OCI-LY3 (cell line): Measurements from ENCODE around the gene CPNE8.

ENCODE experiments used
- H2AFZ ChIP-seq: fragments of 200-600, 300-600 bp; shearing (Covaris generic); 2 replicates; pipeline ENCODE4 v1.6.0; 2014; ENCODE audit warnings: antibody characterized with exemption, low read depth, low read length
- H3K27ac ChIP-seq: fragments of 200-600, 300-600 bp; sonication (generic); 2 replicates; pipeline ENCODE4 v1.5.1; 2014; ENCODE audit warnings: mild to moderate bottlenecking, low read length, moderate library complexity, mixed read lengths
- H3K27me3 ChIP-seq: fragments of 200-600, 300-600 bp; sonication (generic); 2 replicates; pipeline ENCODE4 v1.6.1; 2014; ENCODE audit warnings: low read depth, low read length, mixed read lengths
- H3K36me3 ChIP-seq: fragments of 200-600, 300-600 bp; sonication (generic); replicated peaks from 2 replicates; pipeline ENCODE3; 2014; ENCODE audit warnings: low read depth, low read length, mixed read lengths
- H3K4me1 ChIP-seq: fragments of 300-600, 200-600 bp; sonication (generic); 2 replicates; pipeline ENCODE4 v1.6.1; 2014; ENCODE audit warnings: low read length, mixed read lengths
- H3K4me2 ChIP-seq: fragments of 200-600, 300-600 bp; sonication (generic); 2 replicates; pipeline ENCODE4 v1.6.1; 2014; ENCODE audit warnings: low read length, mixed read lengths
- H3K4me3 ChIP-seq: fragments of 300-600, 200-600 bp; sonication (generic); 2 replicates; pipeline ENCODE4 v1.5.1; 2014; ENCODE audit warnings: antibody characterized with exemption, mild to moderate bottlenecking, low read length, moderate library complexity
- H3K79me2 ChIP-seq: fragments of 300-600, 200-600 bp; shearing (Covaris generic); 2 replicates; pipeline ENCODE4 v1.6.1; 2014; ENCODE audit warnings: mild to moderate bottlenecking, low read length, mixed read lengths
- H3K9ac ChIP-seq: fragments of 300-600, 200-600 bp; shearing (Covaris generic); 2 replicates; pipeline ENCODE4 v1.6.0; 2014; ENCODE audit warnings: mild to moderate bottlenecking, low read length, moderate library complexity
- H3K9me3 ChIP-seq: fragments of 200-600, 300-600 bp; shearing (Covaris generic); 2 replicates; pipeline ENCODE4 v1.6.1; 2014; ENCODE audit warnings: low read length, mixed read lengths; ENCODE audit not compliant: insufficient read depth
- H4K20me1 ChIP-seq: fragments of 200-600, 300-600 bp; sonication (generic); 2 replicates; pipeline ENCODE4 v1.6.1; 2016; ENCODE audit warnings: low read length, mixed read lengths; ENCODE audit not compliant: insufficient read depth
- CTCF ChIP-seq: fragments of 200-600, 300-600 bp; sonication (generic); IDR thresholded peaks from 2 replicates; pipeline ENCODE4 v1.5.1; 2014; ENCODE audit warnings: antibody characterized with exemption, low read length, low read depth
- EZH2phosphoT487 ChIP-seq: fragments of 200-600 bp; shearing (Covaris generic); IDR thresholded peaks from 2 replicates; pipeline ENCODE4 v1.6.1; 2018; ENCODE audit warnings: antibody characterized with exemption, mixed run types, low read depth

The CPNE8 gene

GRCh38 chr12:38875586-38876228 lies 29.7 kb downstream of the CPNE8 start:
- no peak for TF ChIP-seq CTCF
- TF ChIP-seq EZH2phosphoT487: no peak

GRCh38 chr12:38872561-38872960 lies 32.8 kb downstream of the CPNE8 start:
- H3K79me2 ChIP-seq: no peaks in the 10 kb centered on the region
- no peak overlapping the region for H3K27ac ChIP-seq
- H3K4me1 ChIP-seq: no peaks in the 10 kb centered on the region
- no peak overlapping the region for H3K9ac ChIP-seq
- no peaks in the 10 kb centered on the region for H3K9me3 ChIP-seq
- H3K36me3 ChIP-seq: no peaks in the 10 kb centered on the region
- H3K4me3 ChIP-seq: no peak overlapping the region
- H3K27me3 ChIP-seq: no peaks in the 10 kb centered on the region
- no peak overlapping the region for H3K4me2 ChIP-seq
- H4K20me1 ChIP-seq: no peaks in the 10 kb centered on the region
- H2AFZ ChIP-seq: no peak overlapping the region
- TF ChIP-seq EZH2phosphoT487 (no peak), CTCF (no peak)

More at GRCh38 chr12:38875586-38876228, 29.7 kb downstream of the CPNE8 start:
- Histone ChIP-seq H3K36me3 (no peaks in the 10 kb centered on the region), H3K79me2 (no peaks in the 10 kb centered on the region), H3K9ac (no peak overlapping the region), H3K27me3 (no peaks in the 10 kb centered on the region), H2AFZ (no peak overlapping the region), H3K4me2 (no peak overlapping the region), H3K4me1 (no peaks in the 10 kb centered on the region), H3K4me3 (no peak overlapping the region), H4K20me1 (no peaks in the 10 kb centered on the region), H3K27ac (no peak overlapping the region), H3K9me3 (no peaks in the 10 kb centered on the region)

GRCh38 chr12:38872156-38872555 lies 33.2 kb downstream of the CPNE8 start:
- H3K9me3 ChIP-seq: no peaks in the 10 kb centered on the region
- no peaks in the 10 kb centered on the region for H3K4me1 ChIP-seq
- TF ChIP-seq CTCF: no peak
- TF ChIP-seq EZH2phosphoT487: no peak
- no peaks in the 10 kb centered on the region for H3K36me3 ChIP-seq
- H3K9ac ChIP-seq: no peak overlapping the region
- H2AFZ ChIP-seq: no peak overlapping the region
- no peaks in the 10 kb centered on the region for H3K27me3 ChIP-seq
- H3K4me2 ChIP-seq: no peak overlapping the region
- no peaks in the 10 kb centered on the region for H3K79me2 ChIP-seq
- no peaks in the 10 kb centered on the region for H4K20me1 ChIP-seq
- no peak overlapping the region for H3K27ac ChIP-seq
- no peak overlapping the region for H3K4me3 ChIP-seq

GRCh38 chr12:38869036-38869435 lies 36.4 kb downstream of the CPNE8 start:
- Histone ChIP-seq H3K4me3 (no peak overlapping the region), H3K4me2 (no peak overlapping the region), H4K20me1 (no peaks in the 10 kb centered on the region), H3K9me3 (no peaks in the 10 kb centered on the region), H3K4me1 (no peaks in the 10 kb centered on the region), H3K27ac (no peak overlapping the region), H2AFZ (no peak overlapping the region), H3K27me3 (no peaks in the 10 kb centered on the region), H3K36me3 (no peaks in the 10 kb centered on the region), H3K9ac (no peak overlapping the region), H3K79me2 (no peaks in the 10 kb centered on the region)
- TF ChIP-seq CTCF (no peak), EZH2phosphoT487 (no peak)
